Right cardiac atrium (tissue), 5 donors: ENCODE measurements around the gene CMAS. TPM values are rescaled to one million over a fixed set of nuclear protein-coding genes. Genes with fewer than 3 reads are reported as not detected.
A peak's percentile ranks its signal among the peaks of the same experiment; 100 is the strongest.
"Not testable (repeated sequence)": the region's sequence is repeated elsewhere in the genome, so short reads cannot be mapped to it uniquely, and the experiment has no call there.

ENCODE experiments used
- ATAC-seq, 2 donors: fragments of 200-7000 bp; cut with Tn5 transposase; one replicate each; pipeline versions ENCODE4 v1.8.0 to v1.9.1; 2020; ENCODE audit warnings: moderate library complexity in 2 of 2, mild to moderate bottlenecking in 1 of 2
- DNase-seq, 3 donors: peaks; one replicate each; pipeline ENCODE4 v3.0.0-alpha.2; 2020
- H3K27ac ChIP-seq: one replicate; pipeline ENCODE4 v1.5.1; 2013; ENCODE audit warnings: mild to moderate bottlenecking, low read length, control low read depth, moderate library complexity
- H3K27me3 ChIP-seq: one replicate; pipeline ENCODE4 v1.6.1; 2013; ENCODE audit not compliant: control insufficient read depth, insufficient read depth
- H3K4me1 ChIP-seq: one replicate; pipeline ENCODE4 v1.6.1; 2013; ENCODE audit warnings: low read length; ENCODE audit not compliant: control insufficient read depth, insufficient read depth
- H3K4me3 ChIP-seq: one replicate; pipeline ENCODE4 v1.5.1; 2013; ENCODE audit warnings: low read length, control low read depth
- H3K9me3 ChIP-seq: one replicate; pipeline ENCODE4 v1.6.1; 2013; ENCODE audit warnings: low read length; ENCODE audit not compliant: control insufficient read depth
- WGBS: extraction: QIAGEN DNeasy Blood & Tissue Kit; methylation state at CpG from one replicate; pipeline ENCODE4 v1.1.7; 2013; 5-methylcytosine and 5-hydroxymethylcytosine counted together
- intact Hi-C, 4 donors: fragments of 100-400 bp; cut with DNase I; formaldehyde crosslinking; loops; one replicate each; pipeline versions ENCODE4 v1.11.0 to v1.14.0; 2022 to 2023
- polyA plus RNA-seq: library from polyadenylated mRNA; stranded (reverse); fragments of 200-250 nt; gene quantifications from one replicate; pipeline ENCODE4 v1.2.3, GENCODE V29; 2013
- total RNA-seq, 4 donors: library from RNA; stranded (reverse); fragmentation: NEBNext Ultra II Directional; extraction: Animal tissue kit (Norgen Biotek cat#: 25700); gene quantifications; one replicate each; pipeline ENCODE4 v1.2.1, GENCODE V29; 2021
- donor health status: healthy with polysubstance abuse.
- donor health status: DM: no; HTN: yes; CAD: no.
- donor health status: DM: no; HTN: no; CAD: no.
- donor health status: DM: no; HTN: yes; CAD: no; lungs with severe emphysema.
- donor health status: DM: yes; HTN: yes; CAD: no.

Gene CMAS
- total and polyA plus RNA-seq, 5 donors = 43.2 to 60.0 (median 47.7) TPM

- H3K9me3 ChIP-seq, ATAC-seq, H3K4me3 ChIP-seq, H3K27me3 ChIP-seq, H3K27ac ChIP-seq, intact Hi-C loops, H3K4me1 ChIP-seq, DNase-seq: not testable (repeated sequence)
Measured at GRCh38 chr12:22023489-22023888, 22.5 kb upstream of the CMAS start.

GRCh38 chr12:22029491-22029890 is 16.5 kb upstream of the CMAS start:
- no peaks in the 10 kb centered on the region for H3K4me1 ChIP-seq
- no peaks in the 10 kb centered on the region for H3K9me3 ChIP-seq
- H3K27me3 ChIP-seq = no peaks in the 10 kb centered on the region
- no peak for ATAC-seq
- H3K27ac ChIP-seq = no peak overlapping the region
- intact Hi-C loops = no loop called here
- no peak for DNase-seq
- 56% methylated on average over 2 of the region's 2 CpGs for WGBS
- H3K4me3 ChIP-seq = no peak overlapping the region

GRCh38 chr12:22029991-22030390 is 16.0 kb upstream of the CMAS start:
- H3K27ac ChIP-seq = no peak overlapping the region
- intact Hi-C loops = no loop called here
- no peaks in the 10 kb centered on the region for H3K4me1 ChIP-seq
- ATAC-seq (no peak), DNase-seq (peak in 2 of 3 donors; percentile 20 to 46)
- H3K9me3 ChIP-seq = no peaks in the 10 kb centered on the region
- no peak overlapping the region for H3K4me3 ChIP-seq
- WGBS = 94% methylated on average over 1 of the region's 1 CpG
- H3K27me3 ChIP-seq = no peaks in the 10 kb centered on the region

- no peaks in the 10 kb centered on the region for H3K4me1 ChIP-seq
- no peaks in the 10 kb centered on the region for H3K9me3 ChIP-seq
- no peak overlapping the region for H3K27ac ChIP-seq
- H3K4me3 ChIP-seq = no peak overlapping the region
- intact Hi-C loops = no loop called here
- no peaks in the 10 kb centered on the region for H3K27me3 ChIP-seq
- DNase-seq (no peak), ATAC-seq (no peak)
Measured at GRCh38 chr12:22032732-22033131, 13.3 kb upstream of the CMAS start.

- H3K4me1 ChIP-seq = no peaks in the 10 kb centered on the region
- no peak overlapping the region for H3K27ac ChIP-seq
- H3K27me3 ChIP-seq = no peaks in the 10 kb centered on the region
- H3K4me3 ChIP-seq = no peak overlapping the region
- H3K9me3 ChIP-seq = no peaks in the 10 kb centered on the region
- peak; percentile 36 to 50 for ATAC-seq
- WGBS = 21% methylated on average over 4 of the region's 4 CpGs
- intact Hi-C loops = no loop called here
- no peak for DNase-seq
Measured at GRCh38 chr12:22034709-22035506, 11.1 kb upstream of the CMAS start.

- intact Hi-C loops = no loop called here
- H3K9me3 ChIP-seq = no peaks in the 10 kb centered on the region
- no peak for ATAC-seq
- H3K4me1 ChIP-seq = no peaks in the 10 kb centered on the region
- 68% methylated on average over 3 of the region's 3 CpGs for WGBS
- no peak overlapping the region for H3K4me3 ChIP-seq
- DNase-seq = no peak
- H3K27me3 ChIP-seq = no peaks in the 10 kb centered on the region
- no peak overlapping the region for H3K27ac ChIP-seq
Measured at GRCh38 chr12:22037947-22038346, 8.1 kb upstream of the CMAS start.

- ATAC-seq (no peak), DNase-seq (no peak)
- Histone ChIP-seq H3K27ac (no peak overlapping the region), H3K27me3 (no peaks in the 10 kb centered on the region), H3K9me3 (no peaks in the 10 kb centered on the region), H3K4me1 (no peaks in the 10 kb centered on the region), H3K4me3 (no peak overlapping the region)
- intact Hi-C loops = no loop called here
Measured at GRCh38 chr12:22038734-22039133, 7.3 kb upstream of the CMAS start.

GRCh38 chr12:22039361-22039760 is 6.7 kb upstream of the CMAS start:
- DNase-seq (no peak), ATAC-seq (no peak)
- WGBS = 41% methylated on average over 4 of the region's 4 CpGs
- intact Hi-C loops = no loop called here
- Histone ChIP-seq H3K4me1 (no peaks in the 10 kb centered on the region), H3K27ac (no peak overlapping the region), H3K4me3 (no peak overlapping the region), H3K27me3 (no peaks in the 10 kb centered on the region), H3K9me3 (no peaks in the 10 kb centered on the region)

- 82% methylated on average over 9 of the region's 9 CpGs for WGBS
- Histone ChIP-seq H3K9me3 (no peaks in the 10 kb centered on the region), H3K27ac (no peak overlapping the region), H3K27me3 (no peaks in the 10 kb centered on the region), H3K4me3 (no peak overlapping the region), H3K4me1 (no peaks in the 10 kb centered on the region)
- ATAC-seq = no peak
- no peak for DNase-seq
- intact Hi-C loops = no loop called here
Measured at GRCh38 chr12:22042976-22043669, 2.9 kb upstream of the CMAS start.

GRCh38 chr12:22043943-22044342 is 2.1 kb upstream of the CMAS start:
- WGBS = 69% methylated on average over 2 of the region's 2 CpGs
- Histone ChIP-seq H3K27me3 (no peaks in the 10 kb centered on the region), H3K9me3 (no peaks in the 10 kb centered on the region), H3K4me3 (no peak overlapping the region), H3K4me1 (no peaks in the 10 kb centered on the region), H3K27ac (no peak overlapping the region)
- intact Hi-C loops = no loop called here
- ATAC-seq (no peak), DNase-seq (no peak)

GRCh38 chr12:22044391-22044790 is 1.6 kb upstream of the CMAS start:
- no peak overlapping the region for H3K27ac ChIP-seq
- no peaks in the 10 kb centered on the region for H3K4me1 ChIP-seq
- no peaks in the 10 kb centered on the region for H3K27me3 ChIP-seq
- ATAC-seq (no peak), DNase-seq (no peak)
- no peaks in the 10 kb centered on the region for H3K9me3 ChIP-seq
- intact Hi-C loops = no loop called here
- no peak overlapping the region for H3K4me3 ChIP-seq
- 46% methylated on average over 2 of the region's 2 CpGs for WGBS
